ENCODE data around the gene CPNE7.
"Not testable (repeated sequence)": the region's sequence is repeated elsewhere in the genome, so short reads cannot be mapped to it uniquely, and the experiment has no call there.

Gene CPNE7

DNA sequence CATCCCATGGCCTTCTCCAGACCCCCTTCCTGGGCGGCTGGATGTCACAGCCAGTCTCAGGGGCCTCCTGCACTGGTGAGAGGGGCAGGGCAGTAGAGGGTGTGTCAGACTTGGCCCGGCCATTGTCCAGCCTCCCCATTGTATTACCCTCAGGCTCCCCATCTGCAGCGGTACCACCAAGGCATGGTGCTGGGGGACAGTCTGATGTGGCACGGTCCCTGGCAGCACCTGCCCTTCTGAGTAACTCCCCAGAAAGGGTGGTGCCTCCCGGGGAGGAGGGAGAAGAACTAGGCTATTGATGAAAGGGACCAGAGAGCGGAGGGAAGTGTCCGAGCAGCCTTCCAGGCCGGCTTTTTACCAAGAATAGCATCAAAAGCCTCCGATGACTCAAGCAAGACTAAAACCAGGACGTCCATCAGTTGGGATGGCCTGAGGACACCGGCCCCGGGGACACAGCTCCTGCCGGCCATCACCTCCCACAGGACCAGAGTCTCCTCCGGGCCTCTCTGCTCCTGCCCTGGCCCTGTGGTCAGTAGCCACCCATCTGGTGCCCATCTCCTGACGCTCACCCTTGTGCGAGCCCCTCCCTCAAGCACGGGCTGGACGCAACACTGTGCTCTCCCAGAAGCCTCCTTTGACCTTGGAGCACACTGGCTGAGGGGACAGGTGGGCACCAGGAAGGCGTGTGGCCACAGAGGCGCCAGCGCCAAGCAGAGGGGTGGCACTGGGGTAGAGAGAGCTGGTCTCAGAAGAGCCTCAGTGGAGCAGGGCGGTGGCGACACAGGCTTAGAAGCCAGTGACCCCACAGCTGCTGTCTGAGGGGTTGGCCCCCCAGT lies 5.8 kb upstream of the CPNE7 start:
- no peak for DNase-seq

DNA sequence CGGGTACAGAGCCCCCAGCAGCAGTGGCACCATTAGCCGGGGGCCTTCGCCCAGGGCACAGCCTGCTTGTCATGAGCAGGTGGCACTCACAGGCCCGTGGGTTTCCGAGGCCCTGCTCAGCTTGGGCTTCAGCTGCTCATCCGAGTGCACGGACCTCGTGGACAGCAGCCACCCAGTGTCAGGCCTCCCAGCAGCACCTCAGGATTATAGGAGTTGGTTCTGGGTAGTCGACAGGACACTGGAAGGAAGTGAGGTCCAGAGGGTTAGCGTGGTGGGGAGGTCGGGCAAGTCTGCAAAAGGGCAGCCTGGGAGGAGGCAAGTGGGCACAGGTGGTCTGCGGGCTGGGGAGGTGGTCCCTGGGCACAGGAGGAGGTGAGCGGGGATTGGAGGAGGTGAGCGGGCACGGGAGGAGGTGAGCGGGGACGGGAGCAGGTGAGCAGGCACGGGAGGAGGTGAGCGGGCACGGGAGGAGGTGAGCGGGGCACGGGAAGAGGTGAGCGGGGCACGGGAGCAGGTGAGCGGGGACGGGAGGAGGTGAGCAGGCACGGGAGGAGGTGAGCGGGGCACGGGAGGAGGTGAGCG lies 5.1 kb upstream of the CPNE7 start:
- DNase-seq: no peak

DNA sequence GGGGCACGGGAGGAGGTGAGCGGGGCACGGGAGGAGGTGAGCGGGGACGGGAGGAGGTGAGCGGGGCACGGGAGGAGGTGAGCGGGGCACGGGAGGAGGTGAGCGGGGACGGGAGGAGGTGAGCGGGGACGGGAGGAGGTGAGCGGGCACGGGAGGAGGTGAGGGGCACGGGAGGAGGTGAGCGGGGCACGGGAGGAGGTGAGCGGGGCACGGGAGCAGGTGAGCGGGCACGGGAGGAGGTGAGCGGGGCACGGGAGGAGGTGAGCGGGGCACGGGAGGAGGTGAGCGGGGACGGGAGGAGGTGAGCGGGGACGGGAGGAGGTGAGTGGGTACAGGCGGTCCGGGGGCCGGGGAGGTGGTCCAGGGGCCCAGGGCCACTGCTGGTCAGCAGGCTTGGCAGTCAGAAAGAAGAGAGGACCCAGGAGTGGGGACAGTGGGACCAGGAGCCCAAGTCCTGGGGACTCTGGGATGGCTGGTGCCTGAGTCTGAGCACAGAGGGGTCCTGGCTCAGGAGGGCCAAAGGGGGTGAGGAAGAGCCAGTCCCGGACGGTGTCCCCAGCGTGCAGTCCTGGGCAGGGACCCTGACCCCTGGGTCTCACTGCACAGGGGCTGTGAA lies 4.5 kb upstream of the CPNE7 start:
- DNase-seq: not testable (repeated sequence)

DNA sequence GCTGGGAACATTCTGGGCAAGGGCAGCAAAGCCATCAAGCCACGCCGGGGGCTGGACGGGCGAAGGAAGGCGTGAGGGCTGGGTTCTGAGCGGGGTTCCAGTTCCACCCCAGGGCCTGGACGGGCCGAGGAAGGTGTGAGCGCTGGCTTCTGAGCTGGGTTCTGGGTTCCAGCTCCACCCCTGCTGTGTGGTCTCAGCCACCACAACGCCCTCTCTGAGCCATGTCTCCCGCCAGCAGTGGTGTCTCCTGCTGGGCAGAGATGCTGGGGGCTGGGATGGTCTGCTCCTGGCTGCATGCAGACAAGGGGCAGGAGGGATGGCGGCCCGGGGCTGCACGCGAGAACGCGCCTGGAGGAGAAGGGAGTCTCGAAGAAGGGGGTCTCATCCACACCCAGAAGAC lies 3.9 kb upstream of the CPNE7 start:
- DNase-seq: no peak

DNA sequence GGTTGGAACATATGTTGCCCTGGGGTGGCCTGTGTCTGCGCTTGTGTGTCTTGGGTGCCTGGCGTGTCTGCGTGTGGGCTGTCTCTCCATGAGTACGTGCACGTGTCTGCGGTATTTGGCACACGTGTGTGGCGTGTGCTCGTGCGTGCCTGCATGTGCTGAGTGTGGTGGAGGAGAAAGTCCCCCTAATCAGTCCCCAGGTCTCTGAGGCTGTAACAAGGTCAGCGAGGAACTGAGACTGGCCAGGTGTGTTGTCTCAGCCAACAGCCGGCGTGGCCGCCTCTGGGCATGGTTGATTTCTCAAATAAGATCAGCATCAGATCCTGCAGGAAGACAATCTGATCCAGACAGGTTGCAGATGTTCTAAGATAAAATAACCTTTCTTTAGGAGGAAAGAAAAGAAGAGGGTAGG lies 3.5 kb upstream of the CPNE7 start:
- DNase-seq: no peak

DNA sequence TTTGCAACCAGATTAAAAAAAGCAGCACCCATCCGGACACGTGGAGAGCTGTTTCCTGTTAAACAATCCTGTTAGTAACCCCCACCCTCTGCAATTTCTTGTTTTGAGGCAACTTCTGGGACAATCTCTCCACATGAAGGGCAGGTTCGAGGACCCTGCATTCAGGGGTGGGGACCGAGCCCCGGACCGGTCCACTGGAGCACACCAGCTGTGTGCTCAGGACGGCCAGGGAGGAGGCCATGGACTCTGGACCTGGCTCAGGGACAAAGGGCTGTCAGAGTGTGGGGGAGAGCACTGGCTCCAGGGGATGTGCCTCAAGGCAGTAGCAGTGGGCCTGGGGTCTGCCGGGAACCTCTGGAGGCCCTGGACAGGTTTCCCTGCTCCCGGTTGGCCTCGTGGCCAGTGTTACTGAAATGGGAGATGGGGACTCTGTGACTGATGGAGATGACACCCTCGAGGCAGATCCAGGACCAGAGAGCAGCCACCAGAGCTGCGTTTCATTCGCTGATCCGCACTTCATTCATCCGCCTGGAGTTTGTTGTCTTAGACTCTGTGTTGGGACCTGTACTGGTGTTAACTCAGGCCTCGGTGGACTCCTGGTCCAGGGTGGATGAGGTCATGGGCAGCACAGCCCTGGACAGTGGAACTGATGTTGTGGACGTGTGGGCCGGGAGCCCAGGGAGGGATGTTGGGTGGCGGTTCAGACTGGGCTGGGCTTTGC lies 2.9 kb upstream of the CPNE7 start:
- DNase-seq: no peak

DNA sequence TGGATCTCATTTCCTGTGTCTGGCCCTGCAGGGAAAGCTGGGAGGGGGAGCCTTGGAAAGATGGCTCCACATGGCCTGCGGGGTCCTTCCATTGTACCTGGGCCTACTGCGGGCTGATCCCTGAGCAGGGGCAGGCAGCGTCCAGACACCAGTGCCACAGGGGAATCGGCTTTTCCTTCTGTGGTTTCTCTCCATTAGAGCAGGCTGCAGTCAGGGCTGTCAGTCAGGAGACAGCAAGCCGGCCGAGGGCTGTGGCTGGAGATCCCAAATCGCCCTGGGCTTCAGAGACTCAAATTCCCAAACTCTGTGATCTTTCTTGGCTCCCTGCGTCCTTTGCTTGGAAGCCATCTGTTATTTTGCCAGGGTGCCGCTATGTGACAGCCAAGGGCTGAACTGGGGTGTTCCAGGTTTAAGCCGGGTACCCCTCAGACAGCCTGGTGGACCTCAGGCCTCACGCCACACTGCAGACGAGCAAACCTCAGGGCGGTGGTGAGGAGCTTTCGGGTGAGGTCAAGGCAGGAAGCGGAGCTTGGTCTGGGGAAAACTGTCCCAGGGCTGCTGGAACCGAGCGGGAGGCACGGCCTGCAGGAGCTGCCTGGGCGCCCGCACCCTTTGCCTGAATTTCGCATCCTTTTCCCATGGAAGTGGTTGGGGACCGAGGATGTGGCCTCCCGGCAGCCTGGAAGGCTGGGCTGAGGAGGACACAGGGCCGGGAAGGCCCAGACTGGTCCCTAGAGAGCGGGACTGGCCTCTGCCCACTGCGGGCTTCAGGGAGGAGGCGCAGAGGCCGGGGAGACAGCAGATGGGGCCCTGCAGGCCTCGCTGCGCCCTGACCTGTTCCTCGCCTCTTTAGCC lies 1.5 kb upstream of the CPNE7 start:
- no peak for DNase-seq

DNA sequence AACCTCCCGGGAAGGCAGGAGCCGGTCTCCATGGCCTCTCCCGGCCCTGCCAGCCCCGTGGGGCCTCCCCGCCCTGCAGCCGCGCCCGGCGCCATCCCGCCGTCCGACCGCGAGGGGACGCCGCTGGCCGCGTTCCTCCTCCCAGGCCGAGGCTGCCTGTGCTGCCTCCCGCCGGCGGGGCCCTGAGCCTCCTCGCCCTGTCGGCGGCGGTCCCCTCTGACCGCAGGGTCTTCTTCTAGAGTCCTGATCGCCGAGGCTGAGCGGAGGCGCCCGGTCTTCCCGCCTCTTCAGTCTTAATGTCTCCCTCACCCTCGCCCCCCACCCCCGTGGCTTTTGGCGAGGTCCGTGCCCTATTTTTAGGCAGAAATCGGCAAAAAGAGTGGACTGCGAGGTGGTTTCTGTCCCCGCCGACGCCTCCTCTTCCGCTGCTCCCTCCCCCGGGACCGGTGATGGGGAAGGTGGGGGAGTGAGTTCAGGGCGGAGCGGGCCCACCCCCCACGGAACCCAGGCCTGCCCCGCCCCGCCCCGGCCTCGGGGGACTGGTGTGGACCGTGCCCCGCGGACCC lies 794 bp upstream of the CPNE7 start:
- peak in 1 of 2 experiments; percentile 65 for DNase-seq

DNA sequence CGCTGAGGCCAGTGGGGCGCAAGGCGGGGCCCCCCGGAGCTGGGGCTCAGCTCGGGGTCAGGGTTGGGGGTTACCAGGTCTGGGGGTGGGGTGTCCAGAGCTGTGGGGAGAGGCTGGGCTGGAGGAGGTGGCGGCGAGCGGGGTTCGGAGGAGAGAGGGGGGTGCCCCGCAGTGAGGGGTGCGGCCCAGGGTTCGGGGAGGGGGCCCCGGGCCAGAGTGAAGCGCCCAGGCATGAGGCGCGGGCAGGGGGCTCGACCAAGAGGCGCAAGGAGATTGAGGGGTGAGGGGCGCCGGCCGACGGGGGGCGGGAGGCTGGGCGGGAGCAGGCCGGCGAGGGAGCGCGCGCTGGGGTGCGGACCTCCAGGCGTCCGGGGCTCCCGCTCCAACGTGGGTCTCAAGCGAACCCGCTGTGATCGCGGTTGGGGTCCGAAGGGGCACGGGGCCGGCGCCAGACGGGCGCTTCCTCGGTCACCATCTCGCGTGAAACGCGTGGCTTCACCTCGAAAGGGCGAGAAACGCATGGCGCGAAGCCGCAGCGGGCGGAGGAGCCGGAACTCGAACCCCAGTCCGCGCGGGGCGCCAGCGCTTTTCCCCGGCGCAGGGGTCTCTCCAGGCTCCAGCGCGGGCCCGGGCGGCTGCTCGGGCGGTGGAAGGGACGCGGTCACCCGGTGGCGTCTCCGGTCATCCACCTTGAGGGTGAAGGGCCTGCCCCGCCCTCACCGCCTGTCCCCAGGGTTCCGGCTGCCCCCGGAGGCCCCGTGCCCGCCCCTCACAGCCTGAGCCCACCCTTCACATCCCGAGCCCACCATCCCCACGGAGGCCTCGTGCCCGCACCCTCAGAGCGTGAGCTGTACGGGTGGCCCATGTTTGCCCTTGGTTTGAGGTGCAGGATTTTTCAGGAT lies 846 bp downstream of the CPNE7 start:
- DNase-seq: no peak

DNA sequence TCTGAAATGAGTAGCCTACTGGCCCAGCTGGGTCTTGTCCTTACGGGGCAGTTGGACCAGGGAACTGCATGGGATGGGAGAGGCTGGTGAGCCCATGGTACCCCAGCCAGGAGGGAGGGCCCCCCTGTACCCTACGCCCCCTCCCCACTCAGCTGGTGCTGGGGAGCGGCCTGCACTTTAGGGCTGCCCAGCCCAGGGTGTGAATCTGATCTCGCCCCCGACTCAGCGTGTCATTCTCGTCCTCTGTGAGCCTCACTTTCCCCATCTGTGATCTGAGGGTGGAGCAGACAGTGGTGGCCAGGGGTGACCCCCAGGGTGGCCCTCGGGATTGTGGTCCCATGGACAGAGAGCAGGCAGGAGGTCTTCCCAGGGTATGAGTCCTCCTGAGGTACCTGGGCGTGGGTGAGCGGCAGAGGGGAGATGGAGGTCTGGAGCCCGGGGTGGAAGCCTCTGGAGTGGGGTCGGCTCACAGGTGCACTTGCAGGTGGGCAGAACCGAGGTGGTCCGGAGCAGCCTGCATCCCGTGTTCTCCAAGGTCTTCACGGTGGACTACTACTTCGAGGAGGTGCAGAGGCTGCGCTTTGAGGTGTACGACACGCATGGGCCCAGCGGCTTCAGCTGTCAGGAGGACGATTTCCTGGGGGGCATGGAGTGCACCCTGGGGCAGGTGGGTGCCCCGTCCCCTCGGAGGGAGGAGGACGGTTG lies 1.6 kb downstream of the CPNE7 start:
- no peak for DNase-seq

DNA sequence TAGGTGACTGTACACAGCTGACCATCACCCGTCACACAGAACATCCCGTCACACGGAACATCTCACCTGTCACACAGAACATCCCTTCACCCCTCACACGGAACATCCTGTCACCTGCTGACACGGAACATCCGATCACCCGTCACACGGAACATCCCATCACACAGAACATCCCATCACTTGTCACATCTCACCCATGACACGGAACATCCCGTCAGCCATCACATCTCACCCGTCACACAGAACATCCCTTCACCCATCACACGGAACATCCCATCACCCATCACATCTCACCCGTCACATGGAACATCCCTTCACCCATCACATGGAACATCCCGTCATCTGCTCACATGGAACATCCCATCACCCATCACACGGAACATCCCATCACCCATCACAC lies 3.8 kb downstream of the CPNE7 start:
- no peak for DNase-seq

DNA sequence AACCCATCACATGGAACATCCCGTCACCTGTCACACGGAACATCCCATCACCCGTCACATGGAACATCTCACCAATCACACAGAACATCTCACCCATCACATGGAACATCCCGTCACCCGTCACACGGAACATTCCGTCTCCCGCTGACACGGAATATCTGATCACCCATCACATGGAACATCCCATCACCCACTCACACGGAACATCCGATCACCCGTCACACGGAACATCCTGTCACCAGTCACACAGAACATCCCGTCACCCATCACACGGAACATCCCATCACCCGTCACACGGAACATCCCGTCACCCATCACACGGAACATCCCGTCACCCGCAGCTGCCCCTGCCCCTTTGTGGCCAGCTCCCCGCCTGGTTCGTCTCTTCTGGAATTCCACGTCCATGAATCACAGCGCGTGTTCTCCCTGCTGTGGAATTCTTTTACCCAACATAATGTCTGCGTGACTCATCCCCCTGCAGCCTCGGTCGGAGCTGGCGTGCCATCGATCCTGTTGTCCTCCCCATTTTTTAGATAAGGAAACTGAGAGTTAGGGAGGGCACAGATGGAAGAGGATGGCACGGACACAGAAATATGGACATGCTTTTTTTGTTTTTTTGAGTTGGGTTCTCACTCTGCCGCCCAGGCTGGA lies 5.6 kb downstream of the CPNE7 start:
- DNase-seq: peak; percentile 90 to 92

DNA sequence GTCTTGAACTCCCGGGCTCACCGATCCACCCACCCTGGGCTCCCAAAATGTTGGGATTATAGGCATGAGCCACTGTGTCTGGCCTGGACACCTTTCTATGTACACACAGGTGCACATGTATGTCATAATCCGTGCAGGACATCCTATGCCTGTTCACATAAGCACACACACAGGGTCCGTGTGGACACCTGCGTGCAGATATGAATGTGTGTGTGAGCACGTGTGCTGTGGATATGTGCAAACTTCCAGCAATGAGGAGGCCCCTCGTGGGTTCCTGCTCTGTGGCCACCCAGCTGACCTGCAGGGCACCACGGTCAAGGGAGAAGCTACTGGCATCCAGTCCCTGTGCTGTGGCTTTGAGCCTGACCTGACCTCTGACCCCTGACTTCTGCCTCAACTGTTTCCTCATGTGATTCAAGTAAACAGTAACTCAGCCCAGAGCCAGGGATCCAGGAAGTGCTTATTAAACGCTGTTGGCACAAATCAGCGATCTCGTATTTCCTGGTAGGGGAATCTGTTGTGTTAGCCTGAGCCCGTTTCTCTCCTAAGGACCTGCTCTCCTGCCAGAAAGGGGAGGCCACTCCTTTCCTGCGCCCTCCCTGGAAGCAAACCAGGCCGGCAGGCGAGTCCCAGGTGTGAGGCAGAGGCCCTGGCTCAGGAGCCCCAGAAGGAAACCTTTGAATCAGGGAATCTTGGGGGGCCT lies 6.5 kb downstream of the CPNE7 start:
- no peak for DNase-seq

DNA sequence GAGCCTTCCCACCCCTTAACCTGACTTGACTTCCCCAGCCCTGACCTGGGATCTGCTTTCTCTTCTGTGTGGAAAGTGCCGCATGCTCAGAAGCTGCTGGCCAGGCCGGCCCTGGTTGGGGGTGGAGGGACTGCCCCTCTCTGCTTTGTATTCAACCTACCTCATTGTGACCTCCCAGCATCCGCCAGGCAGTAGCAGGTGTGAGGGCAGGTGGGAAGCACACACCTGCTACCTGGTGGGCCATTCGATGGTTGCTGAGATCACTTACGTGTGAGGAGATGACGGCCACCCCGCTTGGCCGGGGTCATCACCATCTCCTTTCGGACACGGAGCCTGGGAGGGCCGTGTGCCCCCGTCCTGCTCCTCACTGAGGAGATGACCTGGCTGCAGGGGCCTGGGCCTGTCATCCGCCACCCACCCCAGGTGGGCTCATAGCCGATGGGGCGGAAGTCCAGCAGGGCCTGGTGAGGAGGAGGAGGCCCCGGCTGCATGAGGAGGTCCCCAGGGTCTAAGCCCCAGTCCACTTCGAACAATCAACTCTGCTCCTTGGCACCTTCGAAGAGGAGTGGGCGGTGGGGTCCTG lies 7.1 kb downstream of the CPNE7 start:
- no peak for DNase-seq

DNA sequence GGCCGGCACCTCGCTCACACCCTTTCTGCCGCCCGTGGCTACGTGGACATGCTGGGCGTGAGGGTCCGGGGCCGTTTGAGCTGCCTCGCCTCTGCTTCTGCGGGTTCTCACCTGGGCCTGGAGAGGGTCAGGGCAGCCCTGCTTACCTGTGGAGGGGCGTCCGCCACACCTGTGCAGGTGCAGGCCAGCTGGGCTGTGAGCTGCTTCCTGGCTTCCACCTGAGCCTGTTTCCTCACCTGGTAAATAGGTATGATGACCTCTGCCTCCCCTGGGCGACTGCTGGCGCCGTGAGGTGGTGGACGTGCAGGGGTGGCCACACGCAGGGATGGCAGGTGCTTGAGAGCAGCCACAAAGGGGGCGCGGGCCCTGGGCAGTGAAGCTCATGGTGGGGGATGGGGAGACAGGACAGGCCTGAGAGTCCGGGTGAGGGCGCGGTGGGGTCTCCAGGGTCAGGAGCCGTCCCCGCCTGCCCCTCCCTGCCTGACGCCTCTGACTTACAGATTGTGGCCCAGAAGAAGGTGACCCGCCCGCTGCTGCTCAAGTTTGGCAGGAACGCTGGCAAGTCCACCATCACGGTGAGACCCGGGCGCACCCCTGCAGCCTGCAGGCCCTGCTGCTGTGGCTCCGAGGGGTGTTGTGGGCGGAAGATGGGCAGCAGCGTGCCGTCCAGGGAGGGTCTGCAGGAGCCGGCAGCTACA lies 7.8 kb downstream of the CPNE7 start:
- no peak for DNase-seq

DNA sequence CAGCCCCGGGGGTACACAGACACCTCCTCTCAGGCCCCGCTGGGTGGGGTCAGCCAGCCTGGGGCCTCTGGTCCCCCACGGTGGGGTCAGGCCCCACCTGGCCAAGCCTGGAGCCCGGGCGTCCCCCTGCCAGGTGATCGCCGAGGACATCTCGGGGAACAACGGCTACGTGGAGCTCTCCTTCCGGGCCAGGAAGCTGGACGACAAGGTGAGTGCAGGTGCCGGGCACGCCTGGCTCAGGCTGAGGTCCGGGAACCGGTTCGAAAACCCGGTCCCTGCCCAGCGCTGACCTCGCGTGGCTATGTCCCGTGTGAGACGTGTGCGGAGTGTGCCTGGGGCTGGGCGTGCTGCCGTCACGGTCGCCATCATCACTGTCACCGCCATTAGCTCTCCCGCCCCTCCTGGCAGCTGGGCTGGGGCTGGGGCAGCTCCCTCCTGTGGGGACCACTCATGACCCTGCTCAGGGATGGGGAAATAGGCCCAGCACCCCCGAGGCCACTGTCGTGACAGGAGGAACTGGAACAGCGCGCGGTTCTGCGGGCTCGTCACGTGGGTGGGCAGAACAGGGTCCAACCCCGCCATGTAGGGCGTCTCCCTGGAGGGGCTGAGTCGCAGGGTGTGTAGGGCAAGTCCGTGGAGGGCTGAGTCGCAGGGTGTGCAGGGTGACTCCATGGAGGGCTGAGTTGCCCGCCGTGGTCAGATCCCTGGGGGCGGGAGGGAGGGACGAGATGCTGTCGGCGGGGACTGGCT lies 8.5 kb downstream of the CPNE7 start:
- DNase-seq: no peak

DNA sequence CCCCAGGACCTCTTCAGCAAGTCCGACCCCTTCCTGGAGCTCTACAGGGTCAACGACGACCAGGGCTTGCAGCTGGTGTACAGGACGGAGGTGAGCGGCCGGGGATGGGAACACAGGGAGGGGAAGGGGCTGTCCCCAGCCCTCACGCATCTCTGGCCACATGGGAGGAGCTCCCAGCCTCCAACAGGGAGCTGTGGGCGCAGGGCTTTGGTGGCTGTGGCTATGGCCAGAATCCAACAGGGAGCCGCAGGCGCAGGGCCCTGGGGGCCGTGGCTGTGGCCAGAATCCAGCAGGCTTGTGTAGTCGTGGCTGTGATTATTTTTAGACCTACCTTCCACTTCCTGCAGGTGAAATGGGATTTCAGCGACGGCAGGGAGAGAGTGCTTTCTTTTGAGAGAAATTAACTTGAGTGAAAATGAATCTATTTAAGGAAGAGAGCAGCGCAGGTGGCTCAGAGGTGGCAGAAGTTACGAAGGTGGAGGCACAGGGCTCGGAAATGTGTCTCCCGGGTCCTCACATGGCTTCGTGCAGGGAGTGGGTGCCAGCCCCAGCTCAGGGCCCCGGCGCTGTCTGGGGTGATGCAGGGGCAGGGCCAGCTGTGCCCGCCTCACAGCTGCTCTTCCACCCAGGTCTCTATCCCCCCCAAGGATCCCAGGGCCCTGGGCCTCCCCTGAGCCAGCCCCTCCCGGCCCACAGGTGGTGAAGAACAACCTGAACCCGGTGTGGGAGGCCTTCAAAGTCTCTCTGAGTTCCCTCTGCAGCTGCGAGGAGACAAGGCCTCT lies 9.4 kb downstream of the CPNE7 start:
- DNase-seq: no peak
